PC-9 (cell line): ENCODE measurements around the gene RNF40. TPM values are rescaled to one million over a fixed set of nuclear protein-coding genes. Genes with fewer than 3 reads are reported as not detected.

Experiments
- BruUV-seq: library from RNA; stranded (reverse); fragments of 400-500 nt; replicated peaks from 2 replicates; lab custom pipeline; 2021; lab: Mats Ljungman, UMichigan
- CTCF ChIA-PET: fragments of 300-600 bp; sonication (Branson Sonifier 250); formaldehyde crosslinking; loops from one replicate; lab custom pipeline; 2022; ENCODE audit warnings: antibody characterized with exemption; lab: Charles Lee
- POLR2A ChIA-PET: fragments of 300-600 bp; sonication (Branson Sonifier 250); formaldehyde crosslinking; loops from one replicate; lab custom pipeline; 2022; ENCODE audit warnings: antibody characterized with exemption; ENCODE audit not compliant: unreplicated experiment; lab: Charles Lee
- DNase-seq, 2 experiments: peaks; one replicate each; pipeline versions ENCODE4 v3.0.0 to v3.0.0-alpha.2; 2015 to 2022; ENCODE audit warnings: mixed read lengths in 1 of 2
- H2AFZ ChIP-seq: fragments of 200-600 bp; sonication (generic); 2 replicates; pipeline ENCODE4 v1.8.1; 2017; ENCODE audit warnings: antibody characterized with exemption
- H3F3A ChIP-seq: fragments of 200-600 bp; sonication (generic); 2 replicates; pipeline ENCODE4 v1.8.1; 2017; ENCODE audit warnings: antibody characterized with exemption, mild to moderate bottlenecking, low read depth; ENCODE audit not compliant: insufficient read depth
- H3K27ac ChIP-seq: fragments of 200-600 bp; sonication (generic); 2 replicates; pipeline ENCODE4 v1.6.1; 2016; ENCODE audit warnings: mixed run types
- H3K27me3 ChIP-seq: fragments of 200-600 bp; sonication (generic); 2 replicates; pipeline ENCODE4 v1.6.1; 2016; ENCODE audit warnings: low read depth, mixed run types; ENCODE audit not compliant: insufficient read depth
- H3K36me3 ChIP-seq: fragments of 200-600 bp; sonication (generic); 2 replicates; pipeline ENCODE4 v1.6.1; 2016; ENCODE audit warnings: low read depth, mixed run types
- H3K4me1 ChIP-seq: fragments of 200-600 bp; sonication (generic); replicated peaks from 2 replicates; pipeline ENCODE4 v1.6.1; 2016; ENCODE audit warnings: mixed run types; ENCODE audit not compliant: insufficient read depth
- H3K4me2 ChIP-seq: fragments of 200-600 bp; sonication (generic); 2 replicates; pipeline ENCODE4 v1.6.1; 2017; ENCODE audit warnings: mixed run types
- H3K4me3 ChIP-seq: fragments of 200-600 bp; sonication (generic); 2 replicates; pipeline ENCODE4 v1.6.1; 2016; ENCODE audit warnings: mixed run types
- H3K79me2 ChIP-seq: fragments of 200-600 bp; sonication (generic); 2 replicates; pipeline ENCODE4 v1.6.1; 2017; ENCODE audit warnings: low read depth, mixed run types
- H3K9me2 ChIP-seq: fragments of 200-600 bp; sonication (generic); 2 replicates; pipeline ENCODE4 v1.8.1; 2017; ENCODE audit warnings: mild to moderate bottlenecking; ENCODE audit not compliant: insufficient read depth
- H3K9me3 ChIP-seq: fragments of 200-600 bp; sonication (generic); 2 replicates; pipeline ENCODE4 v1.8.1; 2016; ENCODE audit warnings: low read depth; ENCODE audit not compliant: insufficient read depth
- H4K20me1 ChIP-seq: fragments of 200-600 bp; sonication (generic); 2 replicates; pipeline ENCODE4 v1.8.1; 2017; ENCODE audit not compliant: insufficient read depth
- EZH2 ChIP-seq: fragments of 200-600 bp; sonication (generic); IDR thresholded peaks from 2 replicates; pipeline ENCODE4 v1.8.0; 2017; ENCODE audit warnings: antibody characterized with exemption, low read depth
- intact Hi-C: fragments of 100-400 bp; cut with micrococcal nuclease; formaldehyde crosslinking; loops from one replicate; pipeline ENCODE4 v1.10.0; 2022; ENCODE audit not compliant: unreplicated experiment
- total RNA-seq: library from RNA; stranded (reverse); gene quantifications from 2 replicates; pipeline ENCODE4 v1.2.3, GENCODE V29; 2021
- TF ChIP-seq, protein P1 (sequence below): fragments of 200-600 bp; sonication (generic); conservative IDR thresholded peaks from 2 replicates; pipeline ENCODE4 v1.6.1; 2017; ENCODE audit warnings: mixed run types, antibody characterized with exemption, mild to moderate bottlenecking, moderate library complexity

The RNF40 gene
- total RNA-seq, 1 experiment from 2014 or later = 178 TPM

- Histone ChIP-seq H3K4me2 (no peak overlapping the region), H3K4me1 (peaks cover 13% of the 10 kb centered on the region), H3K79me2 (peaks cover 17% of the 10 kb centered on the region), H3K4me3 (no peak overlapping the region), H3K27me3 (no peaks in the 10 kb centered on the region), H2AFZ (no peak overlapping the region), H3K36me3 (peaks cover 13% of the 10 kb centered on the region), H3F3A (peaks cover 32% of the 10 kb centered on the region), H3K9me3 (no peaks in the 10 kb centered on the region), H3K27ac (no peak overlapping the region), H3K9me2 (no peaks in the 10 kb centered on the region), H4K20me1 (no peaks in the 10 kb centered on the region)
- BruUV-seq = TSS peak; percentile 35
- intact Hi-C loops = no loop called here
- ChIA-PET CTCF (interaction anchor here (0.6 to 0.8 kb wide), 2 partner anchors 320 to 1679 kb away, joined by 3 read pairs; partner anchors contain the start of gene DCTPP1), POLR2A (no interaction called here)
- TF ChIP-seq, protein P1, sequence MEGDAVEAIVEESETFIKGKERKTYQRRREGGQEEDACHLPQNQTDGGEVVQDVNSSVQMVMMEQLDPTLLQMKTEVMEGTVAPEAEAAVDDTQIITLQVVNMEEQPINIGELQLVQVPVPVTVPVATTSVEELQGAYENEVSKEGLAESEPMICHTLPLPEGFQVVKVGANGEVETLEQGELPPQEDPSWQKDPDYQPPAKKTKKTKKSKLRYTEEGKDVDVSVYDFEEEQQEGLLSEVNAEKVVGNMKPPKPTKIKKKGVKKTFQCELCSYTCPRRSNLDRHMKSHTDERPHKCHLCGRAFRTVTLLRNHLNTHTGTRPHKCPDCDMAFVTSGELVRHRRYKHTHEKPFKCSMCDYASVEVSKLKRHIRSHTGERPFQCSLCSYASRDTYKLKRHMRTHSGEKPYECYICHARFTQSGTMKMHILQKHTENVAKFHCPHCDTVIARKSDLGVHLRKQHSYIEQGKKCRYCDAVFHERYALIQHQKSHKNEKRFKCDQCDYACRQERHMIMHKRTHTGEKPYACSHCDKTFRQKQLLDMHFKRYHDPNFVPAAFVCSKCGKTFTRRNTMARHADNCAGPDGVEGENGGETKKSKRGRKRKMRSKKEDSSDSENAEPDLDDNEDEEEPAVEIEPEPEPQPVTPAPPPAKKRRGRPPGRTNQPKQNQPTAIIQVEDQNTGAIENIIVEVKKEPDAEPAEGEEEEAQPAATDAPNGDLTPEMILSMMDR = no peak
- no peak for TF ChIP-seq EZH2
- DNase-seq = no peak
These were observed 11.9 kb upstream of the RNF40 start for GRCh38 chr16:30750201-30750600.

DNA sequence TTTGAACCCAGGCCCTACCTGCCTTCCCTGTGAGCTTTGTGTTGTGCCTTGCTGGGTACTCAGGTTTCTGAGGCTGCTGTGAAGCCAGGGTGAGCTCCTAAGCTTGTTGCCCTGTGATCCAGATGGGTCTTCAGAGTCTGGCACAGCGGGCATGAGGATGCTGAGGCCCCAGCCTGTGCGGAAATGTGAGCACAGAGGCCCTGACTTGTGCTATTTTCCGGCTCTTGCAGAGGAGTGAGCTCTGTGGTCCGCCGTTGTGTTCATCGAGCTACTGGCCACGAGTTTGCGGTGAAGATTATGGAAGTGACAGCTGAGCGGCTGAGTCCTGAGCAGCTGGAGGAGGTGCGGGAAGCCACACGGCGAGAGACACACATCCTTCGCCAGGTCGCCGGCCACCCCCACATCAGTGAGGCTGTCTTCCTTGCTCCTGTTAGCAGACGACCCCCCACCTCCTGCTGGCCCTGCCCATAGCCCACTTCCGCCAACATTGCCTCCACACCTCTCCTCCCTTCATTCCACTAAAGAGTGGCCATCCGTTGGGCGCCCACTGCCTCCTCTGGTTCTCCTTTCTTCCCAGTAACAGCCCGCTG, 11.2 kb upstream of the RNF40 start:
- H3K4me3 ChIP-seq = no peak overlapping the region
- no peak for TF ChIP-seq EZH2
- TF ChIP-seq, protein P1 = no peak
- H3K4me1 ChIP-seq = peaks cover 13% of the 10 kb centered on the region
- CTCF ChIA-PET = interaction anchor here (0.6 to 0.8 kb wide), 2 partner anchors 321 to 1680 kb away, joined by 3 read pairs; partner anchors contain the start of gene DCTPP1
- no peak overlapping the region for H3K27ac ChIP-seq
- H4K20me1 ChIP-seq = no peaks in the 10 kb centered on the region
- H3K79me2 ChIP-seq = peaks cover 17% of the 10 kb centered on the region
- H3K36me3 ChIP-seq = peaks cover 9% of the 10 kb centered on the region; the same call in 1 of the 2 replicates
- intact Hi-C loops = no loop called here
- H3K9me2 ChIP-seq = no peaks in the 10 kb centered on the region
- BruUV-seq = no TSS peak
- DNase-seq = no peak
- H2AFZ ChIP-seq = no peak overlapping the region
- H3K27me3 ChIP-seq = no peaks in the 10 kb centered on the region
- POLR2A ChIA-PET = no interaction called here
- H3K4me2 ChIP-seq = no peak overlapping the region
- H3F3A ChIP-seq = peaks cover 26% of the 10 kb centered on the region
- H3K9me3 ChIP-seq = no peaks in the 10 kb centered on the region

- Histone ChIP-seq H3K4me3 (no peak overlapping the region), H3K9me2 (no peaks in the 10 kb centered on the region), H3K79me2 (peaks cover 17% of the 10 kb centered on the region), H3F3A (peaks cover 14% of the 10 kb centered on the region; the same call in 1 of the 2 replicates), H3K27me3 (no peaks in the 10 kb centered on the region), H2AFZ (no peak overlapping the region), H3K4me1 (no peaks in the 10 kb centered on the region), H3K36me3 (peaks cover 9% of the 10 kb centered on the region; the same call in 1 of the 2 replicates), H3K27ac (no peak overlapping the region), H4K20me1 (no peaks in the 10 kb centered on the region), H3K9me3 (no peaks in the 10 kb centered on the region), H3K4me2 (no peak overlapping the region)
- DNase-seq = no peak
- POLR2A ChIA-PET = interaction anchor here (0.5 kb wide), 1 partner anchor 36 kb away, joined by 7 read pairs; no protein-coding TSS in a partner anchor
- no TSS peak for BruUV-seq
- CTCF ChIA-PET = interaction anchor here (0.6 kb wide), 1 partner anchor 21 kb away, joined by 3 read pairs; no protein-coding TSS in a partner anchor
- intact Hi-C loops = no loop called here
- TF ChIP-seq, protein P1 = no peak
- TF ChIP-seq EZH2 = no peak
These were observed 8.5 kb upstream of the RNF40 start for GRCh38 chr16:30753596-30753995.
